RWPE2 (cell line): Measurements from ENCODE around the gene KASH5.
A peak's percentile ranks its signal among the peaks of the same experiment; 100 is the strongest.

Experiments
- ATAC-seq: fragments of 200-7000 bp; cut with Tn5 transposase; 3 replicates; pipeline ENCODE4 v1.9.1; 2021; ENCODE audit warnings: low read depth
- DNase-seq: peaks from one replicate; pipeline ENCODE4 v3.0.0-alpha.2; 2020; ENCODE audit warnings: low spot score
- H3K27ac ChIP-seq: fragments of 450-650 bp; 2 replicates; pipeline ENCODE4 v1.5.1; 2017; ENCODE audit warnings: mild to moderate bottlenecking; ENCODE audit not compliant: poor library complexity, severe bottlenecking
- H3K27me3 ChIP-seq: fragments of 250-450 bp; sonication (Bioruptor Pico); 2 replicates; pipeline ENCODE4 v1.5.1; 2021; ENCODE audit warnings: mild to moderate bottlenecking, moderate library complexity; ENCODE audit not compliant: insufficient read depth, poor library complexity, severe bottlenecking
- H3K36me3 ChIP-seq: fragments of 250-450 bp; sonication (Bioruptor Pico); 2 replicates; pipeline ENCODE4 v1.5.1; 2020; ENCODE audit warnings: low read depth, mild to moderate bottlenecking, moderate library complexity
- H3K4me1 ChIP-seq: fragments of 250-450 bp; sonication (Bioruptor Pico); 2 replicates; pipeline ENCODE4 v1.5.1; 2021; ENCODE audit warnings: mild to moderate bottlenecking, moderate library complexity; ENCODE audit not compliant: insufficient read depth, poor library complexity, severe bottlenecking
- H3K4me3 ChIP-seq: fragments of 250-450 bp; sonication (Bioruptor Pico); 2 replicates; pipeline ENCODE4 v1.5.1; 2021; ENCODE audit warnings: mild to moderate bottlenecking, moderate library complexity; ENCODE audit not compliant: severe bottlenecking
- H3K9me3 ChIP-seq: fragments of 250-450 bp; sonication (Bioruptor Pico); 2 replicates; pipeline ENCODE4 v1.5.1; 2021; ENCODE audit warnings: mild to moderate bottlenecking, moderate library complexity; ENCODE audit not compliant: severe bottlenecking
- TF ChIP-seq, protein P1 (sequence below): fragments of 450-650 bp; IDR thresholded peaks from one replicate; pipeline ENCODE4 v1.5.1; 2017; ENCODE audit warnings: mild to moderate bottlenecking, moderate library complexity; ENCODE audit not compliant: poor library complexity, severe bottlenecking

The KASH5 gene

GRCh38 chr19:49419173-49419572 lies 31.1 kb downstream of the KASH5 start:
- Histone ChIP-seq H3K36me3 (no peaks in the 10 kb centered on the region), H3K4me1 (no peaks in the 10 kb centered on the region), H3K9me3 (no peaks in the 10 kb centered on the region), H3K4me3 (no peak overlapping the region), H3K27ac (no peak overlapping the region), H3K27me3 (peaks cover 61% of the 10 kb centered on the region)
- TF ChIP-seq, protein P1, sequence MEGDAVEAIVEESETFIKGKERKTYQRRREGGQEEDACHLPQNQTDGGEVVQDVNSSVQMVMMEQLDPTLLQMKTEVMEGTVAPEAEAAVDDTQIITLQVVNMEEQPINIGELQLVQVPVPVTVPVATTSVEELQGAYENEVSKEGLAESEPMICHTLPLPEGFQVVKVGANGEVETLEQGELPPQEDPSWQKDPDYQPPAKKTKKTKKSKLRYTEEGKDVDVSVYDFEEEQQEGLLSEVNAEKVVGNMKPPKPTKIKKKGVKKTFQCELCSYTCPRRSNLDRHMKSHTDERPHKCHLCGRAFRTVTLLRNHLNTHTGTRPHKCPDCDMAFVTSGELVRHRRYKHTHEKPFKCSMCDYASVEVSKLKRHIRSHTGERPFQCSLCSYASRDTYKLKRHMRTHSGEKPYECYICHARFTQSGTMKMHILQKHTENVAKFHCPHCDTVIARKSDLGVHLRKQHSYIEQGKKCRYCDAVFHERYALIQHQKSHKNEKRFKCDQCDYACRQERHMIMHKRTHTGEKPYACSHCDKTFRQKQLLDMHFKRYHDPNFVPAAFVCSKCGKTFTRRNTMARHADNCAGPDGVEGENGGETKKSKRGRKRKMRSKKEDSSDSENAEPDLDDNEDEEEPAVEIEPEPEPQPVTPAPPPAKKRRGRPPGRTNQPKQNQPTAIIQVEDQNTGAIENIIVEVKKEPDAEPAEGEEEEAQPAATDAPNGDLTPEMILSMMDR = no peak
- ATAC-seq = no peak
- no peak for DNase-seq

DNA sequence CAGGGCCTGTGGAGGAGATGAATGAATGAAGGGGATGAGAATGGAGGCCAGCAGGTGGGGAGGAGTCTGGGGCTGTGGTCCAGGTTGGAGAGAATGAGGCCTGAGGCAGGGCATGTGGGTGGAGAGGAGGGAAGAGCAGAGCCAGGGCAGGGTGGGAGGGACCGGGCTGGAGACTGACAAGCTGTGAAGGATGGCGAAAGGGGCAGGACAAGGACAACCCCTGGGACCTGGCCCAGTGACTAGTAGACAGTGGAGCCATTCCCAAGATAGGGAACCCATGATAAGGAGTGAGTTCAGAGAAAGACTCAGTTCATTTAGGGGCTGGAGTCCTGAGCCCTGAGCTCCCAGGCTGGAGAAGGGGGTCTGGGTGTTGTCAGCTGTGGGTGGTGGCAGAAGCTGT lies 32.2 kb downstream of the KASH5 start:
- no peaks in the 10 kb centered on the region for H3K9me3 ChIP-seq
- TF ChIP-seq, protein P1 = no peak
- ATAC-seq = no peak
- H3K4me1 ChIP-seq = no peaks in the 10 kb centered on the region
- peaks cover 72% of the 10 kb centered on the region for H3K27me3 ChIP-seq
- H3K27ac ChIP-seq = no peak overlapping the region
- DNase-seq = no peak
- no peak overlapping the region for H3K4me3 ChIP-seq
- no peaks in the 10 kb centered on the region for H3K36me3 ChIP-seq

- no peaks in the 10 kb centered on the region for H3K4me1 ChIP-seq
- ATAC-seq (peak; percentile 62), DNase-seq (no peak)
- TF ChIP-seq, protein P1 = no peak
- H3K27me3 ChIP-seq = peaks cover 82% of the 10 kb centered on the region
- H3K27ac ChIP-seq = no peak overlapping the region
- H3K9me3 ChIP-seq = no peaks in the 10 kb centered on the region
- H3K4me3 ChIP-seq = peak overlapping the region; percentile 15
- no peaks in the 10 kb centered on the region for H3K36me3 ChIP-seq
These were observed 33.2 kb downstream of the KASH5 start for GRCh38 chr19:49421039-49421877.

DNA sequence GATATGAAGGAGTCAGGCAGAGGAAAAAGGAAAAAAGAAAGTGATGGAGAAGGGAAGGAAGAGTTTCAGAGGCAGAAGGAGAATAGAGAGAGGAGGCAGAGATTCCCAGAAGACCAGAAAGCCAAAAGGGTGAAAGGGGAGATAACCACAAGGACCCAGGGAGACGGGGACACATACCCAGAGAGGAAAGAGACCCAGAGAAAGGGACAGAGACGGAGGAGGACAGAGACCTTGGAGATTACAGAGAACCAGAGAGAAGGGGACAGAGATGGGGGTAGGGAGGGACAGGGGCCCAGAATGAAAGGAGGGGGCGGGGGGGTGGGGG lies 33.8 kb downstream of the KASH5 start:
- Histone ChIP-seq H3K4me1 (no peaks in the 10 kb centered on the region), H3K27me3 (peaks cover 88% of the 10 kb centered on the region), H3K4me3 (no peak overlapping the region), H3K9me3 (no peaks in the 10 kb centered on the region), H3K36me3 (no peaks in the 10 kb centered on the region), H3K27ac (no peak overlapping the region)
- TF ChIP-seq, protein P1 = no peak
- no peak for ATAC-seq
- no peak for DNase-seq

GRCh38 chr19:49422407-49423070 lies 34.5 kb downstream of the KASH5 start:
- Histone ChIP-seq H3K36me3 (no peaks in the 10 kb centered on the region), H3K4me1 (no peaks in the 10 kb centered on the region), H3K27ac (no peak overlapping the region), H3K4me3 (no peak overlapping the region), H3K27me3 (peaks cover 94% of the 10 kb centered on the region), H3K9me3 (no peaks in the 10 kb centered on the region)
- no peak for ATAC-seq
- TF ChIP-seq, protein P1 = peak; percentile 25
- no peak for DNase-seq
